K562 (cell line): Measurements from ENCODE around the gene ADRM1. TPM values are rescaled to one million over a fixed set of nuclear protein-coding genes. Genes with fewer than 3 reads are reported as not detected.

Source experiments
- ATAC-seq: fragments of 200-7000 bp; cut with Tn5 transposase; 3 replicates; pipeline ENCODE4 v1.9.1; 2020; ENCODE audit warnings: moderate library complexity
- BruUV-seq: library from RNA; stranded (reverse); fragments of 400-500 nt; replicated peaks from 2 replicates; lab custom pipeline; 2021; lab: Mats Ljungman, UMichigan
- CTCF ChIA-PET: fragments of 300-600 bp; formaldehyde crosslinking; extraction: SDS; loops from one replicate; lab custom pipeline; 2021; ENCODE audit warnings: low intra/inter-chr PET ratio; lab: Yijun Ruan, JAX
- POLR2A ChIA-PET: fragments of 300-600, 350-650 bp; sonication (Branson Sonifier 250); formaldehyde crosslinking; extraction: SDS; loops from one replicate; lab custom pipeline; 2021; ENCODE audit warnings: antibody characterized with exemption, inconsistent platforms; lab: Yijun Ruan, JAX
- DNase-seq, 4 experiments: peaks; one replicate each; pipeline versions ENCODE4 v3.0.0 to v3.0.0-alpha.2; 2011 to 2018; ENCODE audit warnings: low spot score in 3 of 4, mixed read lengths in 3 of 4; ENCODE audit errors: extremely low read depth in 1 of 4
- FAIRE-seq: peaks from 2 replicates; lab custom pipeline; 2011; peaks lifted over from hg19 to GRCh38; lab: Jason Lieb, UNC
- H2AFZ ChIP-seq: 2 replicates; pipeline ENCODE4 v1.6.0; 2011; ENCODE audit warnings: low read depth, low read length, control low read depth, inconsistent platforms
- H3K27ac ChIP-seq: fragments of 200-600 bp; 3 replicates; pipeline ENCODE4 v1.8.0; 2011; ENCODE audit warnings: low read depth, mild to moderate bottlenecking, control low read depth, inconsistent platforms, low read length, moderate library complexity, mixed read lengths; ENCODE audit errors: extremely low read depth
- H3K27me3 ChIP-seq, 2 experiments: fragments of 300-600 bp in 1 of 2; 2 replicates in 1 of 2; 3 replicates in 1 of 2; pipeline versions ENCODE4 v1.6.0 to v1.8.0; 2011; ENCODE audit warnings: inconsistent platforms in 2 of 2, low read length in 2 of 2, mild to moderate bottlenecking in 1 of 2, mixed read lengths in 1 of 2, moderate library complexity in 1 of 2; ENCODE audit not compliant: control insufficient read depth in 2 of 2, insufficient read depth in 2 of 2
- H3K36me3 ChIP-seq: fragments of 300-600 bp; 3 replicates; pipeline ENCODE4 v1.8.0; 2011; ENCODE audit warnings: mild to moderate bottlenecking, low read length, inconsistent platforms; ENCODE audit not compliant: control insufficient read depth, insufficient read depth
- H3K4me1 ChIP-seq, 2 experiments: fragments of 200-600 bp in 1 of 2; replicated peaks in 1 of 2; 2 replicates in 1 of 2; 3 replicates in 1 of 2; pipeline versions ENCODE4 v1.5.1 to v1.8.0; 2011; ENCODE audit warnings: inconsistent platforms in 2 of 2, low read length in 2 of 2, mild to moderate bottlenecking in 1 of 2, mixed read lengths in 1 of 2, moderate library complexity in 1 of 2; ENCODE audit not compliant: control insufficient read depth in 2 of 2, insufficient read depth in 2 of 2
- H3K4me2 ChIP-seq: 2 replicates; pipeline ENCODE4 v1.6.1; 2011; ENCODE audit warnings: low read length, control low read depth, inconsistent platforms, mixed read lengths; ENCODE audit not compliant: insufficient read depth
- H3K4me3 ChIP-seq: fragments of 200-600 bp; sonication (generic), shearing (Covaris generic); 2 replicates; pipeline ENCODE4 v1.5.1; 2016; ENCODE audit warnings: control low read depth, inconsistent platforms
- H3K79me2 ChIP-seq: fragments of 200-600 bp; 3 replicates; pipeline ENCODE4 v1.8.0; 2011; ENCODE audit warnings: low read length, inconsistent platforms; ENCODE audit not compliant: control insufficient read depth, insufficient read depth
- H3K9ac ChIP-seq, 2 experiments: 2 replicates each; pipeline versions ENCODE4 v1.6.0 to v1.6.1; 2011; ENCODE audit warnings: low read depth in 2 of 2, low read length in 2 of 2, control low read depth in 1 of 2, inconsistent platforms in 1 of 2, mild to moderate bottlenecking in 1 of 2, mixed read lengths in 1 of 2; ENCODE audit not compliant: insufficient read depth in 1 of 2
- H3K9me1 ChIP-seq: one replicate; pipeline ENCODE4 v1.6.0; 2011; ENCODE audit warnings: inconsistent platforms, mild to moderate bottlenecking, low read length, moderate library complexity; ENCODE audit not compliant: control insufficient read depth, insufficient read depth
- H3K9me3 ChIP-seq: replicated peaks from 2 replicates; pipeline ENCODE4 v1.5.1; 2011; ENCODE audit warnings: low read depth, low read length, inconsistent platforms; ENCODE audit not compliant: control insufficient read depth, insufficient read depth
- H4K20me1 ChIP-seq: replicated peaks from 2 replicates; pipeline ENCODE4 v1.6.1; 2011; ENCODE audit warnings: low read length, inconsistent platforms, mixed read lengths; ENCODE audit not compliant: control insufficient read depth, insufficient read depth
- BACH1 ChIP-seq: fragments of 200-800 bp; sonication (Bioruptor generic); IDR thresholded peaks from 2 replicates; pipeline ENCODE4 v1.6.1; 2016; ENCODE audit warnings: missing genetic modification characterization, missing compliant biosample characterization
- BMI1 ChIP-seq: fragments of 150-350 bp; IDR thresholded peaks from 2 replicates; pipeline ENCODE4 v1.6.1; 2014; ENCODE audit warnings: low read length
- FIP1L1 ChIP-seq: fragments of 200-400 bp; formaldehyde crosslinking; IDR thresholded peaks from 2 replicates; pipeline ENCODE4 v1.6.1; 2018; ENCODE audit warnings: mild to moderate bottlenecking, low read depth, low read length; ENCODE audit not compliant: poor library complexity, severe bottlenecking
- IFI16 ChIP-seq: fragments of 250-450 bp; sonication (Bioruptor Pico); IDR thresholded peaks from 2 replicates; pipeline ENCODE4 v2.1.2; 2022; ENCODE audit warnings: mild to moderate bottlenecking, inconsistent platforms
- ILK ChIP-seq: fragments of 450-650 bp; IDR thresholded peaks from 2 replicates; pipeline ENCODE4 v1.6.1; 2016; ENCODE audit warnings: missing genetic modification characterization, low read depth, mild to moderate bottlenecking, missing compliant biosample characterization, moderate library complexity, borderline replicate concordance
- IRF1 ChIP-seq: sonication (generic); formaldehyde crosslinking; IDR thresholded peaks from 2 replicates; pipeline ENCODE4 v1.8.0; 2022; ENCODE audit warnings: missing genetic modification reagents, mild to moderate bottlenecking, borderline replicate concordance
- LCOR ChIP-seq: sonication (generic); formaldehyde crosslinking; IDR thresholded peaks from 2 replicates; pipeline ENCODE4 v1.8.0; 2022; ENCODE audit warnings: mild to moderate bottlenecking, missing genetic modification reagents
- NFATC3 ChIP-seq: fragments of 450-650 bp; IDR thresholded peaks from 2 replicates; pipeline ENCODE4 v1.6.1; 2017; ENCODE audit warnings: mild to moderate bottlenecking
- NR2C2 ChIP-seq, 2 experiments: fragments of 200-800 bp in 1 of 2; sonication (Bioruptor generic) in 1 of 2; sonication (generic) in 1 of 2; formaldehyde crosslinking in 1 of 2; IDR thresholded peaks; 2 replicates each; pipeline versions ENCODE4 v1.6.1 to v1.8.0; 2016 to 2022; ENCODE audit warnings: mild to moderate bottlenecking in 1 of 2, missing compliant biosample characterization in 1 of 2, missing genetic modification characterization in 1 of 2, missing genetic modification reagents in 1 of 2
- OTX1 ChIP-seq: fragments of 450-650 bp; formaldehyde crosslinking; IDR thresholded peaks from 2 replicates; pipeline ENCODE4 v1.4.0; 2022; ENCODE audit warnings: mild to moderate bottlenecking
- PPARD ChIP-seq: fragments of 250-450 bp; sonication (Bioruptor Pico); IDR thresholded peaks from 2 replicates; pipeline ENCODE4 v1.8.0; 2022; ENCODE audit warnings: inconsistent platforms, mild to moderate bottlenecking, moderate library complexity
- PRPF4 ChIP-seq: fragments of 200-400 bp; formaldehyde crosslinking; IDR thresholded peaks from one replicate; pipeline ENCODE4 v1.6.1; 2017; ENCODE audit warnings: low read length, low read depth, mild to moderate bottlenecking; ENCODE audit not compliant: insufficient read depth, poor library complexity, severe bottlenecking
- SMARCA5 ChIP-seq: fragments of 450-650 bp; IDR thresholded peaks from 2 replicates; pipeline ENCODE4 v1.6.1; 2016
- SPI1 ChIP-seq: IDR thresholded peaks from 2 replicates; pipeline ENCODE4 v1.6.1; 2011; ENCODE audit warnings: low read depth, low read length, control low read depth, borderline replicate concordance
- SRSF3 ChIP-seq: fragments of 200-400 bp; formaldehyde crosslinking; IDR thresholded peaks from 2 replicates; pipeline ENCODE4 v1.6.1; 2016; ENCODE audit warnings: mild to moderate bottlenecking, low read length, moderate library complexity; ENCODE audit not compliant: insufficient read depth
- ZFP1 ChIP-seq: fragments of 450-650 bp; formaldehyde crosslinking; IDR thresholded peaks from 2 replicates; pipeline ENCODE4 v1.4.0; 2020; ENCODE audit warnings: mild to moderate bottlenecking, mixed read lengths
- ZHX1 ChIP-seq: fragments of 150-350 bp; conservative IDR thresholded peaks from 2 replicates; pipeline ENCODE4 v1.6.1; 2014; ENCODE audit warnings: low read length
- ZNF347 ChIP-seq: fragments of 450-650 bp; formaldehyde crosslinking; IDR thresholded peaks from 2 replicates; pipeline ENCODE4 v1.4.0; 2020; ENCODE audit warnings: low read depth, mild to moderate bottlenecking, moderate library complexity
- WGBS: fragments of 100-300 bp; shearing (Covaris generic); methylation state at CpG from one replicate; pipeline ENCODE4 v1.1.6; 2016; ENCODE audit warnings: low coverage, mixed read lengths; ENCODE audit not compliant: insufficient coverage; ENCODE audit errors: missing lambda C conversion rate; 5-methylcytosine and 5-hydroxymethylcytosine counted together
- in situ Hi-C: fragments of 300-500 bp; cut with MboI; formaldehyde crosslinking; loops from 4 replicates; pipeline ENCODE4 v1.15.0; 2018; ENCODE audit warnings: inconsistent platforms, mixed read lengths
- intact Hi-C: fragments of 100-400 bp; cut with micrococcal nuclease; formaldehyde crosslinking; loops from 2 replicates; pipeline ENCODE4 v1.14.2; 2022
- polyA plus RNA-seq, 8 experiments: library from polyadenylated mRNA; depleted of rRNA in 4 of 8; stranded (reverse) in 5 of 8; unstranded in 3 of 8; fragments of >200 nt; fragmentation: Nextera tagmentation in 2 of 8; fragmentation: Illumina TruSeq in 1 of 8; extraction: Ambion mirVana in 2 of 8; extraction: Trizol in 1 of 8; gene quantifications; 2 replicates each; pipeline versions ENCODE4 v1.2.1 to v1.2.3, GENCODE V29; 2011 to 2014; ENCODE audit warnings: inconsistent platforms in 1 of 8, missing spikeins in 1 of 8
- total RNA-seq, 7 experiments: library from RNA; depleted of rRNA in 6 of 7; stranded (reverse); fragments of >200 nt in 6 of 7; fragmentation: Illumina TruSeq in 2 of 7; extraction: Trizol in 2 of 7; gene quantifications; 2 replicates each; pipeline versions ENCODE4 v1.2.1 to v1.2.3, GENCODE V29; 2011 to 2021; ENCODE audit warnings: low replicate concordance in 1 of 7

Gene ADRM1
- total and polyA plus RNA-seq, 9 of the 15 experiments (the other 6 are each of a cell fraction or from before 2014, with no cell fraction given): 5.0 to 223 (median 67.4) TPM

GRCh38 chr20:62259294-62259565, 43.6 kb upstream of the ADRM1 start (continued):
- no peak for TF ChIP-seq PPARD (CRISPR knock-in tag)
- no peak for TF ChIP-seq NFATC3

- in situ Hi-C loops (no loop called here), intact Hi-C loops (no loop called here)
- FAIRE-seq: no peak
- Histone ChIP-seq H3K27me3 (no peaks in the 10 kb centered on the region), H3K4me3 (no peak overlapping the region), H3K9me1 (no peaks in the 10 kb centered on the region), H3K4me2 (no peak overlapping the region), H3K27ac (no peak overlapping the region), H2AFZ (no peak overlapping the region), H3K36me3 (peaks cover 38% of the 10 kb centered on the region; the same call in 2 of the 3 replicates), H3K9ac (peak overlapping the region in 1 of 2 experiments; percentile 56; a peak in 1 of 4 replicates), H3K79me2 (no peaks in the 10 kb centered on the region), H4K20me1 (peaks cover 10% of the 10 kb centered on the region; the same call in 1 of the 2 replicates), H3K9me3 (no peaks in the 10 kb centered on the region), H3K4me1 (peaks cover 0 to 10% of the 10 kb centered on the region in 2 experiments; a peak in 2 of 5 replicates)
- ChIA-PET POLR2A (interaction anchor here (0.8 kb wide), 2 partner anchors 12 to 20 kb away, joined by 3 read pairs; no protein-coding TSS in a partner anchor), CTCF (no interaction called here)
- 81% methylated on average over 7 of the region's 10 CpGs for WGBS
- BruUV-seq: no TSS peak
- DNase-seq: no peak
- no peak for ATAC-seq
- TF ChIP-seq NR2C2 (CRISPR knock-in tag; IDR thresholded peaks at IDR 0.05): no peak
- TF ChIP-seq NR2C2 (tag; IDR thresholded peaks at IDR 0.05): no peak
- TF ChIP-seq BMI1: no peak
- no peak for TF ChIP-seq SPI1
- no peak for TF ChIP-seq PRPF4
- no peak for TF ChIP-seq SRSF3
- TF ChIP-seq ILK: no peak
- TF ChIP-seq IFI16: no peak
- TF ChIP-seq BACH1 (tag): no peak
- TF ChIP-seq SMARCA5: no peak
- no peak for TF ChIP-seq FIP1L1
- no peak for TF ChIP-seq ZFP1 (CRISPR knock-in tag)
- TF ChIP-seq ZHX1: no peak
- no peak for TF ChIP-seq LCOR (CRISPR knock-in tag)
- TF ChIP-seq ZNF347: no peak
- TF ChIP-seq OTX1 (CRISPR knock-in tag): no peak
- no peak for TF ChIP-seq IRF1
Measured at GRCh38 chr20:62262064-62262463, 40.7 kb upstream of the ADRM1 start.
